ENCODE measurements around the gene ATP6V0C. TPM values are rescaled to one million over a fixed set of nuclear protein-coding genes. Genes with fewer than 3 reads are reported as not detected.

The ATP6V0C gene
- total RNA-seq, 1 experiment from 2014 or later, result 212 TPM

DNA sequence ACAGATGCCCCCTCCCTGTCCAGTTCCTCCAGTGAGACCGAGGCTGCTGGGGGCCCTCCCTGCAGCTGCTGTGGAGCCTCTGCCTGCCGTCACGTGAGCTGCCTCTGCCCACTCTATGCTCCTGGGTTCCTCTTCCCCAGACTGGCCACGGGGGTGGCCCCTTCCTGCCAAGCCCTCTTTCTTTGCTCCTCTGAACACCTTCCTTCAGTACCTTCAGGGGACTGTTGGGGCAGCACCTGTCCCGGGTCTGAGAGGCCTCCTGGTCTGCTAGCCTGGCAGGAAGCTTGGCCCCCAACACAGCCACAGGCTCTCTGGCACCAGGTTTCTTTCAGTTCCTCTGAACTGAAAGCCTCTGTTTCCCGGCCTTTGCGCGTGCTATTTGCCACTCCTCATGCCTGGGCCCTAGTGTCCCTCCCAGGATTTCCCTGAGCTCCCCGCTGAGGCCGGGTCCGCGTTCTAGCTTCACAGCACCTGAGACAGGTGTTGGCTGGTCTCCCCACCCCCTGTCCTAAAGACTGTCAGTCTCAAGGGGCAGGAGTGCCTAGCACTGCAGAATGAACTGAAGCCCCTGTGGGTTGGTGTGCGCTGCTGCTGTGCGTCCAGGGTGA, 6.6 kb upstream of the ATP6V0C start:
- Mint-ChIP-seq H3K27me3 (ENCODE audit: low read depth) (peaks cover 2% of the 10 kb centered on the region), H3K9me3 (no peaks in the 10 kb centered on the region), H3K36me3 (no peaks in the 10 kb centered on the region), H3K4me3 (no peak overlapping the region), H3K27ac (no peak overlapping the region), H3K4me1 (peaks cover 18% of the 10 kb centered on the region)
- ATAC-seq, result peak; percentile 60
- ChIA-PET CTCF (no interaction called here), POLR2A (interaction anchor here (0.8 kb wide), 1 partner anchor 47 kb away, joined by 3 read pairs; the partner anchor contains the start of gene TEDC2)
- no peak for DNase-seq (ENCODE audit: low spot score)
- peak; percentile 46; the same call in 1 of the 2 replicates for TF ChIP-seq ZNF423 (CRISPR knock-in tag; IDR thresholded peaks at IDR 0.05)
- TF ChIP-seq, protein P1, sequence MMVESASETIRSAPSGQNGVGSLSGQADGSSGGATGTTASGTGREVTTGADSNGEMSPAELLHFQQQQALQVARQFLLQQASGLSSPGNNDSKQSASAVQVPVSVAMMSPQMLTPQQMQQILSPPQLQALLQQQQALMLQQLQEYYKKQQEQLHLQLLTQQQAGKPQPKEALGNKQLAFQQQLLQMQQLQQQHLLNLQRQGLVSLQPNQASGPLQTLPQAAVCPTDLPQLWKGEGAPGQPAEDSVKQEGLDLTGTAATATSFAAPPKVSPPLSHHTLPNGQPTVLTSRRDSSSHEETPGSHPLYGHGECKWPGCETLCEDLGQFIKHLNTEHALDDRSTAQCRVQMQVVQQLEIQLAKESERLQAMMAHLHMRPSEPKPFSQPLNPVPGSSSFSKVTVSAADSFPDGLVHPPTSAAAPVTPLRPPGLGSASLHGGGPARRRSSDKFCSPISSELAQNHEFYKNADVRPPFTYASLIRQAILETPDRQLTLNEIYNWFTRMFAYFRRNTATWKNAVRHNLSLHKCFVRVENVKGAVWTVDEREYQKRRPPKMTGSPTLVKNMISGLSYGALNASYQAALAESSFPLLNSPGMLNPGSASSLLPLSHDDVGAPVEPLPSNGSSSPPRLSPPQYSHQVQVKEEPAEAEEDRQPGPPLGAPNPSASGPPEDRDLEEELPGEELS (CRISPR knock-in tag; IDR thresholded peaks at IDR 0.05), result no peak
- TF ChIP-seq, protein P2, sequence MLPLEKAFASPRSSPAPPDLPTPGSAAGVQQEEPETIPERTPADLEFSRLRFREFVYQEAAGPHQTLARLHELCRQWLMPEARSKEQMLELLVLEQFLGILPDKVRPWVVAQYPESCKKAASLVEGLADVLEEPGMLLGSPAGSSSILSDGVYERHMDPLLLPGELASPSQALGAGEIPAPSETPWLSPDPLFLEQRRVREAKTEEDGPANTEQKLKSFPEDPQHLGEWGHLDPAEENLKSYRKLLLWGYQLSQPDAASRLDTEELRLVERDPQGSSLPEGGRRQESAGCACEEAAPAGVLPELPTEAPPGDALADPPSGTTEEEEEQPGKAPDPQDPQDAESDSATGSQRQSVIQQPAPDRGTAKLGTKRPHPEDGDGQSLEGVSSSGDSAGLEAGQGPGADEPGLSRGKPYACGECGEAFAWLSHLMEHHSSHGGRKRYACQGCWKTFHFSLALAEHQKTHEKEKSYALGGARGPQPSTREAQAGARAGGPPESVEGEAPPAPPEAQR (CRISPR knock-in tag; IDR thresholded peaks at IDR 0.05), result no peak
- TF ChIP-seq ZNF232 (CRISPR knock-in tag; IDR thresholded peaks at IDR 0.05), result no peak

DNA sequence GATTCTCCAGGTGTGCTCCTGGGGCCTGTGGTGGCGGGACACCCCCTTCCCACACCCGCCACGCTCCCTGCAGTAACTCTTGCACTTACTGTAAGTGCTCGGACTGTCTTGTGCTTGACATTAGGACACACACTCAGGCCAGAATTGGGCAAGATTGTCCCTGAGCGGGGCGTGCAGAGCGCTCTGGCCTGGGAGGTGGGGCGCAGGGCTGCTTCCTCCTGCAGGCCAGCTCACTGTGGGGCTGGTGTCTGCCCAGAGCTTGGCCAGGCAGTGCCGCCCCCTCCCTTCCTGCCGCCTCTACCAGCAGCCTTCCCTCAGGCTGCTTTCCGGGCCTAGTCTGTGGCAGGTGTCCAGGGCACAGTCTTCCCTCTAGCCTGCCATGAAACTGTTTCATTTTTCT, 6.1 kb upstream of the ATP6V0C start:
- no peak overlapping the region for H3K4me3 Mint-ChIP-seq
- ChIA-PET CTCF (no interaction called here), POLR2A (interaction anchor here (0.8 kb wide), 1 partner anchor 48 kb away, joined by 3 read pairs; the partner anchor contains the start of gene TEDC2)
- no peaks in the 10 kb centered on the region for H3K36me3 Mint-ChIP-seq
- H3K4me1 Mint-ChIP-seq, result peaks cover 24% of the 10 kb centered on the region
- TF ChIP-seq EMX1 (CRISPR knock-in tag; IDR thresholded peaks at IDR 0.05), result no peak
- ATAC-seq, result no peak
- H3K9me3 Mint-ChIP-seq, result no peaks in the 10 kb centered on the region
- H3K27me3 Mint-ChIP-seq (ENCODE audit: low read depth), result peaks cover 4% of the 10 kb centered on the region
- no peak overlapping the region for H3K27ac Mint-ChIP-seq
- DNase-seq (ENCODE audit: low spot score), result no peak

DNA sequence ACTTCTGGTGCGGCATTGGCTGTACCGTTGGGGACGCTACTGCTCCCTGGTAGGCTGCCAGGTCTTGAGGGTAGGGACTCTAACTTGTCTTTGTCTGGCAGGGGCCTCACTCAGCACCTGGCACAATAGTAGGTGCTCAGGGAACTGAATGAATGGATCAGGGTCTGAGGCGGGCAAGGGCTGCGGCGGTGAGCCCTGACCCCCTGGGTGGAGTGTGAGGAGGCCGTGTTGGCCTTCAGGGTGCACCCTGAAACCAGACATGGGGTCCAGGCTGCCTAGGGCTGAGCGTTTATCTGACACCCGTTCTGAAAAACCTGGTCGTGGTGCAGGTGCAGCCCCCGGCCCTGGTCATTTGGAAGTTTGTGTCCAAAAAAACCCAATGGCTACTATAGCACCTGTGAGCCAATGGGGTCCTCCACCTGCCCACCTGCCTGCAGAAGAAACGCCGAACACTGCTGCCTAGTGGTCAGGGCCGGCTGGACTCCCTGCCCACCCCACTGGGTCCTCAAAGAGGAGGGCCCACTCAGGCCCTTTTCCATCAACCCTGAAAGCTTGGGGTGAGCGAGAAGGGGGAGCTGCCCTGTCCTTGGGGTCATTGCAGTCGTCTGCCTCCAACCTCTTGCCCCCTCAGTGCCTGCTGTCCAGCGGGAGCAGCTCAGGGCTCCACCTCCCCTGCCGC, 4.9 kb upstream of the ATP6V0C start:
- ATAC-seq (no peak), DNase-seq (ENCODE audit: low spot score) (no peak)
- no peak overlapping the region for H3K27ac Mint-ChIP-seq
- TF ChIP-seq ETV6 (CRISPR knock-in tag; IDR thresholded peaks at IDR 0.05) (no peak), RORB (CRISPR knock-in tag; IDR thresholded peaks at IDR 0.05) (no peak), ZNF121 (CRISPR knock-in tag; IDR thresholded peaks at IDR 0.05) (no peak), SP1 (CRISPR knock-in tag; conservative IDR thresholded peaks at IDR 0.05) (no peak), RELA (CRISPR knock-in tag; IDR thresholded peaks at IDR 0.05; ENCODE audit: borderline replicate concordance) (no peak), NFE2L1 (CRISPR knock-in tag; IDR thresholded peaks at IDR 0.05) (no peak)
- no peaks in the 10 kb centered on the region for H3K36me3 Mint-ChIP-seq
- no peak overlapping the region for H3K4me3 Mint-ChIP-seq
- H3K4me1 Mint-ChIP-seq, result peaks cover 28% of the 10 kb centered on the region
- ChIA-PET POLR2A (no interaction called here), CTCF (interaction anchor here (0.8 to 1.5 kb wide), 3 partner anchors 8 to 257 kb away, joined by 3 to 8 read pairs (median 3); partner anchors contain the start of genes CEMP1 and ECI1)
- peaks cover 4% of the 10 kb centered on the region for H3K27me3 Mint-ChIP-seq (ENCODE audit: low read depth)
- H3K9me3 Mint-ChIP-seq, result no peaks in the 10 kb centered on the region

DNA sequence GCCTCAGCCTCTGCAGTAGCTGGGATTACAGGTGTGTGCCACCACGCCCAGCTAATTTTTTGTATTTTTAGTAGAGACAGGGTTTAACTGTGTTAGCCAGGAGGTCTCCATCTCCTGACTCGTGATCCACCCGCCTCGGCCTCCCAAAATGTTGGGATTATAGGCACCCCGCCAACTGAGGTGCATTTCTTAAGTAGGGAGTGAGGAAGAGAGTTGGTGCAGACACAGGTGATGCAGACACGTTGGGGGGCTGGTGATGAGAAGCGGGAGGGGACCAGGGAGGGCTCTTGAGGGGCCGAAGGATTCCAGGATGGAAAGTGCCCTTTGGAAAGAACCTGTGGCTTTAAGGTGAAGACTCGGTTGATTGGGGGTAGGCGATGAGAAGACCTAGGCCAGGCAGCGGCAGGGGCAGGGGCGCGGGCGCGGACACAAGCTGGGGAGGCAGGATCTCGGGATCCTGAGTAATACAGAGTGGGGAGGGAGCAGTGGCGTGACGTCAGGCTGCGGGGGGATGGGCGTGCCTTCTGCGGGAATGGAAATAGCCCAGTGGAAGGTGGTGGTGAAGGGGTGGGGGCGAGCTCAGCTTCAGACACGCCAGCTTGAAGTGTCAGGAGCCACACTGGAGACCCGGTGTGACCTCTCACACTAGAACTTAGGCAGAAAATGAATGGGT, 2.5 kb upstream of the ATP6V0C start:
- peak; percentile 26; the same call in 1 of the 2 replicates for TF ChIP-seq CREM (CRISPR knock-in tag; IDR thresholded peaks at IDR 0.05)
- TF ChIP-seq ELF4 (CRISPR knock-in tag; IDR thresholded peaks at IDR 0.05; ENCODE audit: low read depth), result no peak
- Mint-ChIP-seq H3K4me3 (peak overlapping the region; percentile 15; the same call in 1 of the 2 replicates), H3K36me3 (no peaks in the 10 kb centered on the region), H3K9me3 (no peaks in the 10 kb centered on the region), H3K4me1 (peaks cover 41% of the 10 kb centered on the region), H3K27me3 (ENCODE audit: low read depth) (peaks cover 4% of the 10 kb centered on the region), H3K27ac (no peak overlapping the region)
- POLR2A ChIA-PET, result interaction anchor here (0.7 kb wide), 1 partner anchor 1046 kb away, joined by 5 read pairs; no protein-coding TSS in a partner anchor
- DNase-seq (ENCODE audit: low spot score), result peak; percentile 60
- CTCF ChIA-PET, result interaction anchor here (1.0 to 3.0 kb wide), 3 partner anchors 9 to 18 kb away, joined by 3 to 30 read pairs (median 4); partner anchors contain the start of gene AMDHD2
- no peak for ATAC-seq
